ENCODE measurements around the gene ASB2.

- TF ChIP-seq CTCF (conservative IDR thresholded peaks at IDR 0.05; ENCODE audit: low read depth, low read length) (no peak), POLR2A (IDR thresholded peaks at IDR 0.05; ENCODE audit: low read depth, low read length) (no peak)
These were observed 436 bp downstream of the ASB2 start for GRCh38 chr14:93975791-93976476.

Data from IMR-90 (cell line).